HG03060 (cell line): ENCODE measurements around the gene LUC7L.
"Not testable (repeated sequence)": the region's sequence is repeated elsewhere in the genome, so short reads cannot be mapped to it uniquely, and the experiment has no call there.

Source experiments
- ATAC-seq: cut with Tn5 transposase; IDR thresholded peaks from one replicate; pipeline ENCODE4 v1.9.1; 2021; ENCODE audit warnings: low read depth, moderate number of reproducible peaks; ENCODE audit not compliant: unreplicated experiment

Gene LUC7L

GRCh38 chr16:234468-235305 is 5.4 kb upstream of the LUC7L start, which contains the start of gene FAM234A:
FAM234A (plus strand) TSS chr16:234821; CDS start chr16:254414, 19,593 bp downstream.
- no peak for ATAC-seq

GRCh38 chr16:230949-231348 is 1.7 kb upstream of the LUC7L start:
- ATAC-seq = no peak

- ATAC-seq = not testable (repeated sequence)
Observed at GRCh38 chr16:230351-230750, 1.1 kb upstream of the LUC7L start.

- no peak for ATAC-seq
Observed at GRCh38 chr16:229731-230281, 557 bp upstream of the LUC7L start.

- no peak for ATAC-seq
Observed at GRCh38 chr16:228151-228851, 948 bp downstream of the LUC7L start.

GRCh38 chr16:220021-220420 is 9.2 kb downstream of the LUC7L start:
- no peak for ATAC-seq

GRCh38 chr16:212999-213398 is 16.2 kb downstream of the LUC7L start:
- ATAC-seq = no peak

GRCh38 chr16:211631-212180 is 17.5 kb downstream of the LUC7L start:
- not testable (repeated sequence) for ATAC-seq

- not testable (repeated sequence) for ATAC-seq
Observed at GRCh38 chr16:209359-209758, 19.9 kb downstream of the LUC7L start.

GRCh38 chr16:204046-204445 is 25.2 kb downstream of the LUC7L start:
- ATAC-seq = not testable (repeated sequence)

- ATAC-seq = no peak
Observed at GRCh38 chr16:203246-203645, 26.0 kb downstream of the LUC7L start.

- ATAC-seq = no peak
Observed at GRCh38 chr16:200388-200787, 28.9 kb downstream of the LUC7L start.

GRCh38 chr16:194516-194915 is 34.7 kb downstream of the LUC7L start:
- ATAC-seq = no peak

- ATAC-seq = no peak
Observed at GRCh38 chr16:193441-193840, 35.8 kb downstream of the LUC7L start.

GRCh38 chr16:192686-193085 is 36.6 kb downstream of the LUC7L start:
- no peak for ATAC-seq

- ATAC-seq = no peak
Observed at GRCh38 chr16:191831-192230, 37.4 kb downstream of the LUC7L start.

- ATAC-seq = no peak
Observed at GRCh38 chr16:189604-190186, 39.6 kb downstream of the LUC7L start.

- ATAC-seq = no peak
Observed at GRCh38 chr16:188674-189073, 40.6 kb downstream of the LUC7L start.

GRCh38 chr16:187330-187729 is 41.9 kb downstream of the LUC7L start:
- ATAC-seq = no peak

GRCh38 chr16:185691-186090 is 43.6 kb downstream of the LUC7L start:
- no peak for ATAC-seq

GRCh38 chr16:185213-185612 is 44.0 kb downstream of the LUC7L start:
- no peak for ATAC-seq
